ENCODE data around the gene WASHC3. TPM values are rescaled to one million over a fixed set of nuclear protein-coding genes. Genes with fewer than 3 reads are reported as not detected.
"Not testable (repeated sequence)": the region's sequence is repeated elsewhere in the genome, so short reads cannot be mapped to it uniquely, and the experiment has no call there.

WASHC3 gene
- total and polyA plus RNA-seq, 7 experiments from 2014 or later: 32.8 to 87.9 (median 51.0) TPM

GRCh38 chr12:102022286-102022685 lies 39.5 kb downstream of the WASHC3 start:
- no peak overlapping the region for H3K27ac ChIP-seq (ENCODE audit: low read depth, low read length)
- intact Hi-C loops (cut with micrococcal nuclease): no loop called here
- POLR2A ChIA-PET: no interaction called here
- no peaks in the 10 kb centered on the region for H3K27me3 Mint-ChIP-seq
- no peak overlapping the region for H3K4me3 Mint-ChIP-seq
- no peaks in the 10 kb centered on the region for H3K9me3 Mint-ChIP-seq
- H3K4me1 Mint-ChIP-seq: peaks cover 0 to 6% (median 0%) of the 10 kb centered on the region in 7 donors
- H3K4me1 ChIP-seq (ENCODE audit: control insufficient read depth in 2 of 2, insufficient read depth in 2 of 2, low read length in 2 of 2): no peaks in the 10 kb centered on the region
- no peaks in the 10 kb centered on the region for H3K27me3 ChIP-seq (ENCODE audit: control insufficient read depth in 2 of 2, insufficient read depth in 2 of 2, low read length in 2 of 2)
- H3K4me3 ChIP-seq (ENCODE audit: low read length): no peak overlapping the region
- no peaks in the 10 kb centered on the region for H3K9me3 ChIP-seq (ENCODE audit: control insufficient read depth in 2 of 3, low read length in 3 of 3)
- peaks cover 10 to 58% (median 29%) of the 10 kb centered on the region in 5 donors for H3K36me3 Mint-ChIP-seq
- CTCF ChIA-PET: no interaction called here
- no peak overlapping the region for H3K27ac Mint-ChIP-seq
- H3K36me3 ChIP-seq (ENCODE audit: control insufficient read depth in 2 of 3, insufficient read depth in 3 of 3, low read length in 3 of 3): peaks cover 0 to 24% (median 11%) of the 10 kb centered on the region in 3 experiments
- no peak for DNase-seq
- no peak for ATAC-seq

- CTCF ChIA-PET: no interaction called here
These were observed 40.1 kb downstream of the WASHC3 start for GRCh38 chr12:102021540-102022246.

GRCh38 chr12:102018607-102019006 lies 43.2 kb downstream of the WASHC3 start:
- H3K9me3 ChIP-seq (ENCODE audit: control insufficient read depth in 2 of 3, low read length in 3 of 3); H3K4me1 Mint-ChIP-seq; H3K27ac Mint-ChIP-seq; H3K27me3 ChIP-seq (ENCODE audit: control insufficient read depth in 2 of 2, insufficient read depth in 2 of 2, low read length in 2 of 2); H3K27ac ChIP-seq (ENCODE audit: low read depth, low read length); H3K27me3 Mint-ChIP-seq; H3K4me3 Mint-ChIP-seq; CTCF ChIA-PET; intact Hi-C loops (cut with micrococcal nuclease); POLR2A ChIA-PET; H3K9me3 Mint-ChIP-seq; H3K4me1 ChIP-seq (ENCODE audit: control insufficient read depth in 2 of 2, insufficient read depth in 2 of 2, low read length in 2 of 2); H3K4me3 ChIP-seq (ENCODE audit: low read length); ATAC-seq; DNase-seq: not testable (repeated sequence)
- H3K36me3 ChIP-seq (ENCODE audit: control insufficient read depth in 2 of 3, insufficient read depth in 3 of 3, low read length in 3 of 3): peaks cover 0 to 21% (median 6%) of the 10 kb centered on the region in 3 experiments
- H3K36me3 Mint-ChIP-seq: peaks cover 4 to 48% (median 29%) of the 10 kb centered on the region in 5 donors

More at GRCh38 chr12:102021540-102022246, 40.1 kb downstream of the WASHC3 start:
- DNase-seq (no peak), ATAC-seq (no peak)
- Histone ChIP-seq H3K36me3 (ENCODE audit: control insufficient read depth in 2 of 3, insufficient read depth in 3 of 3, low read length in 3 of 3) (peaks cover 0 to 29% (median 11%) of the 10 kb centered on the region in 3 experiments), H3K27ac (ENCODE audit: low read depth, low read length) (no peak overlapping the region), H3K4me3 (ENCODE audit: low read length) (no peak overlapping the region), H3K9me3 (ENCODE audit: control insufficient read depth in 2 of 3, low read length in 3 of 3) (no peaks in the 10 kb centered on the region), H3K27me3 (ENCODE audit: control insufficient read depth in 2 of 2, insufficient read depth in 2 of 2, low read length in 2 of 2) (no peaks in the 10 kb centered on the region), H3K4me1 (ENCODE audit: control insufficient read depth in 2 of 2, insufficient read depth in 2 of 2, low read length in 2 of 2) (no peaks in the 10 kb centered on the region)
- POLR2A ChIA-PET: interaction anchor here (0.6 kb wide), 1 partner anchor 17 kb away, joined by 3 read pairs; no protein-coding TSS in a partner anchor
- Mint-ChIP-seq H3K4me3 (no peak overlapping the region), H3K27ac (peak overlapping the region in 1 of 9 donors; percentile 17), H3K9me3 (no peaks in the 10 kb centered on the region), H3K27me3 (no peaks in the 10 kb centered on the region), H3K4me1 (peaks cover 0 to 6% (median 0%) of the 10 kb centered on the region in 7 donors), H3K36me3 (peaks cover 10 to 60% (median 34%) of the 10 kb centered on the region in 5 donors)
- intact Hi-C loops (cut with micrococcal nuclease): no loop called here

GRCh38 chr12:102016472-102016871 lies 45.3 kb downstream of the WASHC3 start:
- peaks cover 9 to 53% (median 32%) of the 10 kb centered on the region in 5 donors for H3K36me3 Mint-ChIP-seq
- CTCF ChIA-PET: no interaction called here
- H3K36me3 ChIP-seq (ENCODE audit: control insufficient read depth in 2 of 3, insufficient read depth in 3 of 3, low read length in 3 of 3): peaks cover 0 to 26% (median 8%) of the 10 kb centered on the region in 3 experiments

GRCh38 chr12:102010265-102010994 lies 51.4 kb downstream of the WASHC3 start:
- Mint-ChIP-seq H3K27me3 (no peaks in the 10 kb centered on the region), H3K4me1 (peaks cover 0 to 5% (median 0%) of the 10 kb centered on the region in 7 donors), H3K36me3 (peaks cover 5 to 27% (median 24%) of the 10 kb centered on the region in 5 donors), H3K4me3 (no peak overlapping the region), H3K9me3 (no peaks in the 10 kb centered on the region), H3K27ac (peak overlapping the region in 5 of 9 donors; percentile 5 to 70 (median 43))
- Histone ChIP-seq H3K4me1 (ENCODE audit: control insufficient read depth in 2 of 2, insufficient read depth in 2 of 2, low read length in 2 of 2) (no peaks in the 10 kb centered on the region), H3K4me3 (ENCODE audit: low read length) (no peak overlapping the region), H3K27ac (ENCODE audit: low read depth, low read length) (no peak overlapping the region), H3K36me3 (ENCODE audit: control insufficient read depth in 2 of 3, insufficient read depth in 3 of 3, low read length in 3 of 3) (peaks cover 0 to 10% (median 8%) of the 10 kb centered on the region in 3 experiments), H3K9me3 (ENCODE audit: control insufficient read depth in 2 of 3, low read length in 3 of 3) (no peaks in the 10 kb centered on the region), H3K27me3 (ENCODE audit: control insufficient read depth in 2 of 2, insufficient read depth in 2 of 2, low read length in 2 of 2) (no peaks in the 10 kb centered on the region)
- ATAC-seq: peak; percentile 70
- ChIA-PET POLR2A (no interaction called here), CTCF (no interaction called here)
- intact Hi-C loops (cut with micrococcal nuclease): no loop called here
- DNase-seq: no peak

More at GRCh38 chr12:102016472-102016871, 45.3 kb downstream of the WASHC3 start:
- Histone ChIP-seq H3K27ac (ENCODE audit: low read depth, low read length) (no peak overlapping the region), H3K4me1 (ENCODE audit: control insufficient read depth in 2 of 2, insufficient read depth in 2 of 2, low read length in 2 of 2) (no peaks in the 10 kb centered on the region), H3K27me3 (ENCODE audit: control insufficient read depth in 2 of 2, insufficient read depth in 2 of 2, low read length in 2 of 2) (no peaks in the 10 kb centered on the region), H3K4me3 (ENCODE audit: low read length) (no peak overlapping the region), H3K9me3 (ENCODE audit: control insufficient read depth in 2 of 3, low read length in 3 of 3) (no peaks in the 10 kb centered on the region)
- Mint-ChIP-seq H3K4me1 (peaks cover 0 to 6% (median 0%) of the 10 kb centered on the region in 7 donors), H3K9me3 (no peaks in the 10 kb centered on the region), H3K4me3 (no peak overlapping the region), H3K27me3 (no peaks in the 10 kb centered on the region), H3K27ac (no peak overlapping the region)
- POLR2A ChIA-PET: no interaction called here
- intact Hi-C loops (cut with micrococcal nuclease): no loop called here
- no peak for DNase-seq
- ATAC-seq: no peak

- peaks cover 0 to 5% (median 0%) of the 10 kb centered on the region in 7 donors for H3K4me1 Mint-ChIP-seq
- Histone ChIP-seq H3K4me3 (ENCODE audit: low read length) (no peak overlapping the region), H3K36me3 (ENCODE audit: control insufficient read depth in 2 of 3, insufficient read depth in 3 of 3, low read length in 3 of 3) (peaks cover 0 to 10% (median 8%) of the 10 kb centered on the region in 3 experiments), H3K27ac (ENCODE audit: low read depth, low read length) (no peak overlapping the region), H3K9me3 (ENCODE audit: control insufficient read depth in 2 of 3, low read length in 3 of 3) (no peaks in the 10 kb centered on the region), H3K27me3 (ENCODE audit: control insufficient read depth in 2 of 2, insufficient read depth in 2 of 2, low read length in 2 of 2) (no peaks in the 10 kb centered on the region), H3K4me1 (ENCODE audit: control insufficient read depth in 2 of 2, insufficient read depth in 2 of 2, low read length in 2 of 2) (no peaks in the 10 kb centered on the region)
- DNase-seq (no peak), ATAC-seq (no peak)
- intact Hi-C loops (cut with micrococcal nuclease): no loop called here
- ChIA-PET CTCF (no interaction called here), POLR2A (no interaction called here)
- no peak overlapping the region for H3K4me3 Mint-ChIP-seq
- peaks cover 5 to 27% (median 24%) of the 10 kb centered on the region in 5 donors for H3K36me3 Mint-ChIP-seq
- no peaks in the 10 kb centered on the region for H3K9me3 Mint-ChIP-seq
- H3K27ac Mint-ChIP-seq: peak overlapping the region in 3 of 9 donors; percentile 6 to 43 (median 7)
- H3K27me3 Mint-ChIP-seq: no peaks in the 10 kb centered on the region
These were observed 52.0 kb downstream of the WASHC3 start for GRCh38 chr12:102009796-102010195.
